Kidney epithelial cell (primary cell): Measurements from ENCODE around the gene TAS1R2. TPM values are rescaled to one million over a fixed set of nuclear protein-coding genes. Genes with fewer than 3 reads are reported as not detected.
"Not testable (repeated sequence)": the region's sequence is repeated elsewhere in the genome, so short reads cannot be mapped to it uniquely, and the experiment has no call there.

Experiments used
- DNase-seq: peaks from one replicate; pipeline ENCODE4 v3.0.0-alpha.2; 2010; ENCODE audit warnings: low read depth
- H3K27me3 ChIP-seq: 2 replicates; pipeline ENCODE4 v1.6.0; 2011; ENCODE audit warnings: low read length; ENCODE audit not compliant: control insufficient read depth, insufficient read depth
- H3K36me3 ChIP-seq: 2 replicates; pipeline ENCODE4 v1.5.1; 2011; ENCODE audit warnings: low read length; ENCODE audit not compliant: control insufficient read depth, insufficient read depth
- H3K4me3 ChIP-seq: 2 replicates; pipeline ENCODE4 v1.5.1; 2011; ENCODE audit warnings: low read depth, mild to moderate bottlenecking, control low read depth, low read length
- total RNA-seq: library from RNA; depleted of rRNA; stranded (reverse); fragments of >200 nt; gene quantifications from 2 replicates; pipeline ENCODE4 v1.2.3, GENCODE V29; 2015
- TF ChIP-seq, protein P1 (sequence below): IDR thresholded peaks from 2 replicates; pipeline ENCODE4 v1.5.1; 2011; ENCODE audit warnings: mild to moderate bottlenecking, moderate library complexity, low read length, control low read depth, inconsistent platforms; ENCODE audit not compliant: insufficient read depth, poor library complexity, severe bottlenecking

TAS1R2 gene
- total RNA-seq, 1 donor from 2014 or later: not detected

DNA sequence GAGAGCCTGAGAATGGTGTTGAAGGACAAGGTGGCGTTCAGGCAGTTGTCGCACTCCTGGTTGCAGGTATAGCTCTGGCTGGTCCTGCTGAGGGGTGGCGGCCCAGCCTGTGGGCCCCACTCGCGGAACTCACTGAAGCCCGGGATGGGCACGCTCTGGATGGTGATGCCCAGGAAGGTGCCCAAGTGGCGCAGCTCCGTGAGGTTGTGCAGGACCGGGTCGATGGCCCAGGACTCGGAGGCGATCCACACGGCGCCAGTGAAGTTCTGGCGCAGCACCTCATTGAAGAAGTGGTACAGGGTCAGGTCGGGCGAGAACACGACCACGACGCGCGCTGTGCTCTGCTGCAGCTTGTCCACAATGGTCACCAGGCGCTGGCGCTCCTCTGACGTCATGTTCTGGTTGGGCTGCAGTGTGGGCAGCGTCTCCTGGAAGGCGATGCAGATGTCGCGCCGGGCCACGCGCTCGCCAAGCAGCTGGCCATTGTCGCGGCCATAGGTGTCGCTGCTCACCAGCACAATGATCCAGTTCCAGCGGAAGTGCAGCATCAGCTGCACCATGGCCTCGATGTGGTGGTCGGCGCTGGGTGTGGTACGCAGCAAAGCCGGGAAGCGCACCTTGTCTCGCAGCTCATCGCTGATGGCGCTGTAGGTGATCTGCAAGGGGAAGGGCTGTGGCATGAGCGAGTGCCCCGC lies 5.0 kb downstream of the TAS1R2 start:
- Histone ChIP-seq H3K27me3 (no peaks in the 10 kb centered on the region), H3K4me3 (no peak overlapping the region), H3K36me3 (no peaks in the 10 kb centered on the region)
- TF ChIP-seq, protein P1, sequence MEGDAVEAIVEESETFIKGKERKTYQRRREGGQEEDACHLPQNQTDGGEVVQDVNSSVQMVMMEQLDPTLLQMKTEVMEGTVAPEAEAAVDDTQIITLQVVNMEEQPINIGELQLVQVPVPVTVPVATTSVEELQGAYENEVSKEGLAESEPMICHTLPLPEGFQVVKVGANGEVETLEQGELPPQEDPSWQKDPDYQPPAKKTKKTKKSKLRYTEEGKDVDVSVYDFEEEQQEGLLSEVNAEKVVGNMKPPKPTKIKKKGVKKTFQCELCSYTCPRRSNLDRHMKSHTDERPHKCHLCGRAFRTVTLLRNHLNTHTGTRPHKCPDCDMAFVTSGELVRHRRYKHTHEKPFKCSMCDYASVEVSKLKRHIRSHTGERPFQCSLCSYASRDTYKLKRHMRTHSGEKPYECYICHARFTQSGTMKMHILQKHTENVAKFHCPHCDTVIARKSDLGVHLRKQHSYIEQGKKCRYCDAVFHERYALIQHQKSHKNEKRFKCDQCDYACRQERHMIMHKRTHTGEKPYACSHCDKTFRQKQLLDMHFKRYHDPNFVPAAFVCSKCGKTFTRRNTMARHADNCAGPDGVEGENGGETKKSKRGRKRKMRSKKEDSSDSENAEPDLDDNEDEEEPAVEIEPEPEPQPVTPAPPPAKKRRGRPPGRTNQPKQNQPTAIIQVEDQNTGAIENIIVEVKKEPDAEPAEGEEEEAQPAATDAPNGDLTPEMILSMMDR: no peak
- no peak for DNase-seq

DNA sequence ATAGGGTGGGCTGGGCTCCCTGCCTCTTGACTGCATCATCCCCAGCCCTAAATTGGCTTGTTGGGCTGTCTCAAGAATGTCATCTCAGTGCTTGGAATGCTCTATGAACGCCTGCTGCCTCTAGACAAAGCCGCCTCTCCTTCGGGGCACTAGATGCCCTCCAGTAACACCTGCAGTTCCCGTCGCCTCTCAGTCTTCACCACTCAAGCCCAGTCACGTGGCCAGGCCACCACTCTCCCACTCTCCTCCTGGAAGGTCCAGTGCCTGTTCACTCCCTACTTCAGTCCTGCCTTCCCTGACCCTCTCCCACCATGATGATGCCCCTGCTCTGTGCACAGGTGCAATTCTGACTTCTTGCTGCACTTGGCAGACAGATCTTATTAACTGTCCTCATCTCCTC lies 7.0 kb downstream of the TAS1R2 start:
- H3K27me3 ChIP-seq: no peaks in the 10 kb centered on the region
- H3K4me3 ChIP-seq: no peak overlapping the region
- no peak for DNase-seq
- TF ChIP-seq, protein P1: no peak
- no peaks in the 10 kb centered on the region for H3K36me3 ChIP-seq

DNA sequence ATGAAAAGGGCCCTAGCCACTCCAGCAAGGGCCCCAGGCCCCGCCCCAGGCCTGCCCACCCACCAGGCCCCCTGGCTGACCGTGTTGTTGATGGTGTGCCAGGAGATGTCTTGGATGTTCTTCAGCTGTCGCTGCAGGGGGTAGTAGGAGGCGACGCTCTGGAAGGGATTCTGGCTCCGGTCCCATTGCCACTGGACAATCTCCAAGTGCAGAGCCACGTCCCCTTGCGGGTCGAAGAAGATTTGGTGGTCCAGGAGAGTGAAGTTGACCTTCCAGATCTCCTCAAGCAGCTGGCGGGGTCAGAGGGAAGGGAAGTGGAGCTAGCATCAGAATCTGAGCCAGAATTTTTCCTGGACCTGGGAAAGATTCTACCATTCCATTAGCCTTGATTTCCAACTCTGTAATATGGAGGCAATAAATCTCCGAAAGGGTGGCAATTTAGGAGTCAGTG lies 10.2 kb downstream of the TAS1R2 start:
- no peak for DNase-seq
- Histone ChIP-seq H3K27me3 (no peaks in the 10 kb centered on the region), H3K4me3 (no peak overlapping the region), H3K36me3 (no peaks in the 10 kb centered on the region)
- TF ChIP-seq, protein P1: no peak

DNA sequence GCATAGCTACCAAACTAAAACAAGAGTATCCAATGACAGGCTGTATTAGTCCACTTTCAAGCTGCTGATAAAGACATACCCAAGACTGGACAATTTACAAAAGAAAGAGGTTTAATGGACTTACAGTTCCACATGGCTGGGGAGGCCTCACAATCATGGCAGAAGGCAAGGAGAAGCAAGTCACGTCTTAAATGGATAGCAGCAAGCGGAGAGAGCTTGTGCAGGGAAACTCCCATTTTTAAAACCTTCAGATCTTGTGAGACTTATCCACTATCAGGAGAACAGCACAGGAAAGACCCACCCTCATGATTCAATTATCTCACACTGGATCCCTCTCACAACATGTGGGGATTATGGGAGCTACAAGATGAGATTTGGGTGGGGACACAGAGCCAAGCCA lies 11.7 kb downstream of the TAS1R2 start:
- H3K27me3 ChIP-seq, H3K4me3 ChIP-seq, DNase-seq, H3K36me3 ChIP-seq: not testable (repeated sequence)

DNA sequence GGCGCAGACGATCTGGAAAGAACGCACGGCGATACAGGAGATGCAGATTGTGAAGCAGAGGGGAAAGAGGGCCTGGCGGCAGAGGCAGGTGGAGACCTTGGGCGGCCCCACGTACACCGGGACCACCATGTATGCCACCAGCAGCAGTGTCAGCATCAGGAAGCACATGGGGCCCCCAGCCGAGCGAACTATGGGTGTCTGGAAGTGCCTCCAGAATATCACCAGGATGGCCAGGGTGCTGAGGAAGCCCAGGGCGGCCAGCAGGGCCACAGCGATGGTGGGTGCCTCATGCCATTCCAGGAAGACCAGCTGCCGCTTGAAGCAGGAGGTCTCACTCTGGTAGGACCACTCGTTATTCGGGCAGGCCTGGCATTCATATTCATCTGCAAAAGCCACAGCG lies 19.3 kb downstream of the TAS1R2 start:
- Histone ChIP-seq H3K36me3 (no peaks in the 10 kb centered on the region), H3K27me3 (no peaks in the 10 kb centered on the region), H3K4me3 (no peak overlapping the region)
- DNase-seq: no peak
- TF ChIP-seq, protein P1: no peak

DNA sequence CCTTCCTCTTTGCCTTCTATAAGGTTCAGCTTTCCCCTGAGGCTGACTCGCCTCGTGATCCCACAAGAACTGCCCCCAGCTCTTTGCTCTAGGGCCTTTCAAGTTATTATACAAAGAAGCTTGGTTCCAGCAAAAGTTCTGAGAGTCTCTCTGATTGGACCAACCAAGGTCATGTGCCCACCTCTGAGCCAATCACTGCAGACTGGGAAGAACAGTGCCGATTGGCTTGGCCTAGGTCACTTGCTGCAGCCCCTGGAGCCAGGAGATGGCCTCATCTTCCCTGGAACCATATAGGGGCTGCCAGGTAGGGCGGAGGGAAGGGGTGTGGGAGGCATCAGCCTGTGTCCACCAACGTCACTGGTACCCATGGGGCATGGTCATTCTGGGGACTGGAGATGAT lies 22.8 kb downstream of the TAS1R2 start:
- TF ChIP-seq, protein P1: no peak
- H3K4me3 ChIP-seq: no peak overlapping the region
- no peaks in the 10 kb centered on the region for H3K27me3 ChIP-seq
- DNase-seq: no peak
- H3K36me3 ChIP-seq: no peaks in the 10 kb centered on the region

DNA sequence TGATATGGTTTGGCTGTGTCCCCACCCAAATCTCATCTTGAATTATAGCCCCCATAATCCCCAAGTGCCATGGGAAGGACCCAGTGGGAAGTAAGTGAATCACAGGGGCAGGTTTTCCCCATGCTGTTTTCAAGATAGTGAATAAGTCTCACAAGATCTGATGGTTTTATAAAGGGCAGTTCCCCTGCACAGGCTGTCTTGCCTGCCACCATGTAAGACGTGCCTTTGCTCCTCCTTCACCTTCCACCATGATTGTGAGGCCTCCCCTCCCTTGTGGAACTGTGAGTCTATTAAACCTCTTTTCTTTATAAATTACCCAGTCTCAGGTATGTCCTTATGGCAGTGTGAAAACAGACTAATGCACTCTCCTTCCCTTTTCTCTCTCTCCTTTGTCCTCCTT lies 27.1 kb downstream of the TAS1R2 start:
- H3K4me3 ChIP-seq, H3K36me3 ChIP-seq, DNase-seq, H3K27me3 ChIP-seq: not testable (repeated sequence)
